Aortic smooth muscle cell (primary cell): Measurements from ENCODE around the gene EP300. TPM values are rescaled to one million over a fixed set of nuclear protein-coding genes. Genes with fewer than 3 reads are reported as not detected.

Source experiments
- total RNA-seq: library from RNA; depleted of rRNA; stranded (reverse); fragments of >200 nt; gene quantifications from 2 replicates; pipeline ENCODE4 v1.2.3, GENCODE V29; 2014

The EP300 gene
- total RNA-seq: 28.3 and 38.4 TPM in 2 replicates

DNA sequence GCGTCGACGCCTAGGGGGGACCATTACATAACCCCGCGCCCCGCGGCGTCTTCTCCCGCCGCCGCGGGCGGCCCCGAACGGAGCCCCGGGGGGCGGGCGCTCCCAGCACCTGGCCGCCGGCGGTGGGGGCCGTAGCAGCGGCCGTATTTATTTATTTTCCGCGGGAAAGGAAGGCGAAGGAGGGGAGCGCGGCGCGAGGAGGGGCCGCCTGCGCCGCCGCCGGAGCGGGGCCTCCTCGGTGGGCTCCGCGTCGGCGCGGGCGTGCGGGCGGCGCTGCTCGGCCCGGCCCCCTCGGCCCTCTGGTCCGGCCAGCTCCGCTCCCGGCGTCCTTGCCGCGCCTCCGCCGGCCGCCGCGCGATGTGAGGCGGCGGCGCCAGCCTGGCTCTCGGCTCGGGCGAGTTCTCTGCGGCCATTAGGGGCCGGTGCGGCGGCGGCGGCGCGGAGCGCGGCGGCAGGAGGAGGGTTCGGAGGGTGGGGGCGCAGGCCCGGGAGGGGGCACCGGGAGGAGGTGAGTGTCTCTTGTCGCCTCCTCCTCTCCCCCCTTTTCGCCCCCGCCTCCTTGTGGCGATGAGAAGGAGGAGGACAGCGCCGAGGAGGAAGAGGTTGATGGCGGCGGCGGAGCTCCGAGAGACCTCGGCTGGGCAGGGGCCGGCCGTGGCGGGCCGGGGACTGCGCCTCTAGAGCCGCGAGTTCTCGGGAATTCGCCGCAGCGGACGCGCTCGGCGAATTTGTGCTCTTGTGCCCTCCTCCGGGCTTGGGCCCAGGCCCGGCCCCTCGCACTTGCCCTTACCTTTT is at the start of gene EP300:
EP300 (plus strand) TSS at position 570 of the 795 bp plus-strand sequence. CDS start 413 bp downstream, outside the sequence.

DNA sequence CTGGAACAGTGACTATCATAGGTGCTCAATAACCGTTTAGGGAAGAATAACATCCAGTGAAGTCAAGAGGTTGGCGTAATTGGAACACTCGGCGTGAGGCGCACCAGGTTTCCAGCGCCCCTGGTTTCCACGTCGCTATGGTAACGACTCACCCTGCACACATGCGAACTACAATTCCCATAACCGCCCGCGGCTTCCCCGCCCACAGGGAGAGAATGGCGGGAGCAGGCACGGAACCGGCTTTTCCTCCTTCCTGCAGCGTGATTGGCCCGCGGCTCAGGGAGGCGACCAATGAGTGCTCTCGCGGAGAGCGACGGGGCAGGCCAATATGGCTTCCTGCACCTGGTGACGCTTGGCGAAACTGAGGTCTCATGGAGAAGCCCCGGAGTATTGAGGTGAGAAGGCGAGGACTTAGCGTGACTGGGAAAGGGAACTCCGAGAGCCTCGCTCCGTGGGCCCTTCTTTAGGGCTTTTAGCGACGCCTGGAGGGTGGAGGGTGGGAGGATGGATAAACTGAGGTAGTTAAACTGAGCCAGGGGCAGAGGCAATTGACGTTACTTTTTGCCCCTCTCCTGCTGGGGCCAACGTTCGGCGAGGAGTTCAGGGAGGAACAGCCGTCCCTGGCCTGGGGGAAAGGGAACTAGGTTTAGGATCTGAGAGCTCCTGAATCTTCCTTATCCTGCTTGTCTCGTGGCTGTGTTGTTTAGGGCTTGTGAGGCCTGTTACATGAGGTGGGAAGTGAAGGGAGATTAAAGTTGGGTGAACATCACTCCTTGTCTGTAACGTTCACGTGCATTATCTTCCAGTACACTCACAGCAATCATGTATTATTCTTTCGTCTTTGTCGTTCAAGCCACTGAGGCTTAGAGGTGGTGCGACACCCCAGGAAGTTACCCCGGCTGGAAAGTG is 112.9 kb downstream of the EP300 start, which contains the start of gene L3MBTL2:
L3MBTL2 (plus strand) TSS at position 321 of the 909 bp plus-strand sequence; CDS start at position 372, 51 bp downstream.

Other genes with a start within 250 kb of the EP300 start
- gene ST13, start 236.0 kb upstream of the EP300 start, total RNA-seq: 272 and 330 TPM in 2 replicates
- 5.8 and 10.2 TPM in 2 replicates for gene XPNPEP3, start 235.4 kb upstream of the EP300 start, total RNA-seq
- not detected in 2 replicates for gene DNAJB7, start 230.5 kb upstream of the EP300 start, total RNA-seq
- 63.9 and 68.0 TPM in 2 replicates for gene RBX1, start 141.2 kb upstream of the EP300 start, total RNA-seq
- 21.5 and 23.6 TPM in 2 replicates for gene L3MBTL2, start 112.7 kb downstream of the EP300 start, total RNA-seq
- gene CHADL, start 148.3 kb downstream of the EP300 start, total RNA-seq: 0.66 and 0.81 TPM in 2 replicates
- 38.1 and 62.0 TPM in 2 replicates for gene RANGAP1, start 193.6 kb downstream of the EP300 start, total RNA-seq
- 46.5 and 47.9 TPM in 2 replicates for gene ZC3H7B, start 208.9 kb downstream of the EP300 start, total RNA-seq